ENCODE data around the gene HSH2D. TPM values are rescaled to one million over a fixed set of nuclear protein-coding genes. Genes with fewer than 3 reads are reported as not detected.
A peak's percentile ranks its signal among the peaks of the same experiment; 100 is the strongest.

The HSH2D gene
- total and polyA plus RNA-seq, 5 donors from 2014 or later: 8.8 to 45.5 (median 13.3) TPM

GRCh38 chr19:16135430-16136127 is 7.9 kb upstream of the HSH2D start:
- Mint-ChIP-seq H3K27me3 (no peaks in the 10 kb centered on the region), H3K27ac (peak overlapping the region in 2 of 3 donors; percentile 10 to 26), H3K9me3 (peaks cover 0 to 9% (median 0%) of the 10 kb centered on the region in 7 donors), H3K36me3 (peaks cover 43% of the 10 kb centered on the region), H3K4me1 (peaks cover 0 to 7% (median 4%) of the 10 kb centered on the region in 4 donors), H3K4me3 (no peak overlapping the region)
- Histone ChIP-seq H3K4me3 (ENCODE audit: low read depth, low read length) (no peak overlapping the region), H3K36me3 (ENCODE audit: control insufficient read depth, insufficient read depth, low read length) (peaks cover 38% of the 10 kb centered on the region), H3K27me3 (ENCODE audit: control insufficient read depth, insufficient read depth, low read length) (no peaks in the 10 kb centered on the region), H3K27ac (ENCODE audit: insufficient read depth, low read length, poor library complexity, severe bottlenecking) (no peak overlapping the region), H3K9me3 (ENCODE audit: control insufficient read depth in 2 of 2, low read length in 2 of 2) (no peaks in the 10 kb centered on the region), H3K4me1 (ENCODE audit: control insufficient read depth, insufficient read depth, low read length, poor library complexity, severe bottlenecking) (no peaks in the 10 kb centered on the region)
- DNase-seq: no peak
- ATAC-seq (ENCODE audit: low read depth in 2 of 2): no peak

- H3K27me3 Mint-ChIP-seq: no peaks in the 10 kb centered on the region
- peaks cover 30% of the 10 kb centered on the region for H3K36me3 ChIP-seq (ENCODE audit: control insufficient read depth, insufficient read depth, low read length)
- no peak overlapping the region for H3K27ac Mint-ChIP-seq
- no peak for DNase-seq
- H3K4me1 Mint-ChIP-seq: peaks cover 2 to 6% (median 5%) of the 10 kb centered on the region in 4 donors
- H3K9me3 Mint-ChIP-seq: peaks cover 0 to 6% (median 0%) of the 10 kb centered on the region in 7 donors
- no peaks in the 10 kb centered on the region for H3K27me3 ChIP-seq (ENCODE audit: control insufficient read depth, insufficient read depth, low read length)
- peaks cover 35% of the 10 kb centered on the region for H3K36me3 Mint-ChIP-seq
- H3K4me3 ChIP-seq (ENCODE audit: low read depth, low read length): no peak overlapping the region
- ATAC-seq (ENCODE audit: low read depth in 2 of 2): no peak
- no peaks in the 10 kb centered on the region for H3K9me3 ChIP-seq (ENCODE audit: control insufficient read depth in 2 of 2, low read length in 2 of 2)
- no peaks in the 10 kb centered on the region for H3K4me1 ChIP-seq (ENCODE audit: control insufficient read depth, insufficient read depth, low read length, poor library complexity, severe bottlenecking)
- H3K27ac ChIP-seq (ENCODE audit: insufficient read depth, low read length, poor library complexity, severe bottlenecking): no peak overlapping the region
- no peak overlapping the region for H3K4me3 Mint-ChIP-seq
Measured at GRCh38 chr19:16136185-16136999, 7.1 kb upstream of the HSH2D start.

- H3K4me3 Mint-ChIP-seq: no peak overlapping the region
Measured at GRCh38 chr19:16139752-16140151, 3.7 kb upstream of the HSH2D start.

GRCh38 chr19:16141043-16141442 is 2.4 kb upstream of the HSH2D start:
- Mint-ChIP-seq H3K4me1 (peaks cover 10 to 30% (median 20%) of the 10 kb centered on the region in 4 donors), H3K4me3 (peak overlapping the region in 2 of 4 donors; percentile 48 to 85), H3K9me3 (peaks cover 0 to 1% (median 0%) of the 10 kb centered on the region in 7 donors), H3K36me3 (no peaks in the 10 kb centered on the region), H3K27me3 (no peaks in the 10 kb centered on the region), H3K27ac (peak overlapping the region in 2 of 3 donors; percentile 69 to 75)
- Histone ChIP-seq H3K36me3 (ENCODE audit: control insufficient read depth, insufficient read depth, low read length) (peaks cover 1% of the 10 kb centered on the region), H3K27me3 (ENCODE audit: control insufficient read depth, insufficient read depth, low read length) (no peaks in the 10 kb centered on the region), H3K27ac (ENCODE audit: insufficient read depth, low read length, poor library complexity, severe bottlenecking) (no peak overlapping the region), H3K4me1 (ENCODE audit: control insufficient read depth, insufficient read depth, low read length, poor library complexity, severe bottlenecking) (peaks cover 32% of the 10 kb centered on the region), H3K9me3 (ENCODE audit: control insufficient read depth in 2 of 2, low read length in 2 of 2) (no peaks in the 10 kb centered on the region), H3K4me3 (ENCODE audit: low read depth, low read length) (no peak overlapping the region)
- no peak for DNase-seq
- no peak for ATAC-seq (ENCODE audit: low read depth in 2 of 2)

More at GRCh38 chr19:16139752-16140151, 3.7 kb upstream of the HSH2D start:
- peaks cover 19% of the 10 kb centered on the region for H3K4me1 ChIP-seq (ENCODE audit: control insufficient read depth, insufficient read depth, low read length, poor library complexity, severe bottlenecking)
- H3K36me3 Mint-ChIP-seq: peaks cover 4% of the 10 kb centered on the region
- H3K9me3 ChIP-seq (ENCODE audit: control insufficient read depth in 2 of 2, low read length in 2 of 2): no peaks in the 10 kb centered on the region
- ATAC-seq (ENCODE audit: low read depth in 2 of 2) (no peak), DNase-seq (no peak)
- no peak overlapping the region for H3K4me3 ChIP-seq (ENCODE audit: low read depth, low read length)
- H3K4me1 Mint-ChIP-seq: peaks cover 10 to 22% (median 16%) of the 10 kb centered on the region in 4 donors
- peaks cover 0 to 1% (median 0%) of the 10 kb centered on the region in 7 donors for H3K9me3 Mint-ChIP-seq
- H3K27ac ChIP-seq (ENCODE audit: insufficient read depth, low read length, poor library complexity, severe bottlenecking): no peak overlapping the region
- H3K27me3 ChIP-seq (ENCODE audit: control insufficient read depth, insufficient read depth, low read length): no peaks in the 10 kb centered on the region
- no peaks in the 10 kb centered on the region for H3K36me3 ChIP-seq (ENCODE audit: control insufficient read depth, insufficient read depth, low read length)
- H3K27me3 Mint-ChIP-seq: no peaks in the 10 kb centered on the region
- H3K27ac Mint-ChIP-seq: peak overlapping the region in 1 of 3 donors; percentile 85

GRCh38 chr19:16142032-16142580 is 1.4 kb upstream of the HSH2D start:
- peaks cover 4 to 36% (median 23%) of the 10 kb centered on the region in 4 donors for H3K4me1 Mint-ChIP-seq

GRCh38 chr19:16144216-16144581 is 714 bp downstream of the HSH2D start:
- Histone ChIP-seq H3K36me3 (ENCODE audit: control insufficient read depth, insufficient read depth, low read length) (peaks cover 14% of the 10 kb centered on the region), H3K27ac (ENCODE audit: insufficient read depth, low read length, poor library complexity, severe bottlenecking) (peak overlapping the region; percentile 80), H3K4me3 (ENCODE audit: low read depth, low read length) (peak overlapping the region; percentile 89), H3K27me3 (ENCODE audit: control insufficient read depth, insufficient read depth, low read length) (no peaks in the 10 kb centered on the region), H3K4me1 (ENCODE audit: control insufficient read depth, insufficient read depth, low read length, poor library complexity, severe bottlenecking) (peaks cover 42% of the 10 kb centered on the region), H3K9me3 (ENCODE audit: control insufficient read depth in 2 of 2, low read length in 2 of 2) (no peaks in the 10 kb centered on the region)
- peak overlapping the region; percentile 82 to 100 (median 94) for H3K4me3 Mint-ChIP-seq
- peaks cover 4 to 39% (median 24%) of the 10 kb centered on the region in 4 donors for H3K4me1 Mint-ChIP-seq
- peak overlapping the region; percentile 99 for H3K27ac Mint-ChIP-seq
- peaks cover 4% of the 10 kb centered on the region for H3K36me3 Mint-ChIP-seq
- DNase-seq (no peak), ATAC-seq (ENCODE audit: low read depth in 2 of 2) (no peak)
- H3K27me3 Mint-ChIP-seq: no peaks in the 10 kb centered on the region
- H3K9me3 Mint-ChIP-seq: peaks cover 0 to 1% (median 0%) of the 10 kb centered on the region in 7 donors

More at GRCh38 chr19:16142032-16142580, 1.4 kb upstream of the HSH2D start:
- Mint-ChIP-seq H3K27ac (peak overlapping the region in 1 of 3 donors; percentile 14), H3K27me3 (no peaks in the 10 kb centered on the region), H3K4me3 (peak overlapping the region in 2 of 4 donors; percentile 10 to 41), H3K9me3 (peaks cover 0 to 1% (median 0%) of the 10 kb centered on the region in 7 donors), H3K36me3 (no peaks in the 10 kb centered on the region)
- Histone ChIP-seq H3K36me3 (ENCODE audit: control insufficient read depth, insufficient read depth, low read length) (peaks cover 5% of the 10 kb centered on the region), H3K4me1 (ENCODE audit: control insufficient read depth, insufficient read depth, low read length, poor library complexity, severe bottlenecking) (peaks cover 41% of the 10 kb centered on the region), H3K27ac (ENCODE audit: insufficient read depth, low read length, poor library complexity, severe bottlenecking) (no peak overlapping the region), H3K27me3 (ENCODE audit: control insufficient read depth, insufficient read depth, low read length) (no peaks in the 10 kb centered on the region), H3K9me3 (ENCODE audit: control insufficient read depth in 2 of 2, low read length in 2 of 2) (no peaks in the 10 kb centered on the region), H3K4me3 (ENCODE audit: low read depth, low read length) (no peak overlapping the region)
- no peak for ATAC-seq (ENCODE audit: low read depth in 2 of 2)
- DNase-seq: no peak

- Mint-ChIP-seq H3K36me3 (peaks cover 4% of the 10 kb centered on the region), H3K4me3 (peak overlapping the region in 2 of 4 donors; percentile 48 to 51), H3K27ac (peak overlapping the region in 2 of 3 donors; percentile 5 to 41), H3K4me1 (peaks cover 4 to 38% (median 22%) of the 10 kb centered on the region in 4 donors), H3K27me3 (no peaks in the 10 kb centered on the region), H3K9me3 (peaks cover 0 to 1% (median 0%) of the 10 kb centered on the region in 7 donors)
- Histone ChIP-seq H3K4me1 (ENCODE audit: control insufficient read depth, insufficient read depth, low read length, poor library complexity, severe bottlenecking) (peaks cover 42% of the 10 kb centered on the region), H3K36me3 (ENCODE audit: control insufficient read depth, insufficient read depth, low read length) (peaks cover 29% of the 10 kb centered on the region), H3K9me3 (ENCODE audit: control insufficient read depth in 2 of 2, low read length in 2 of 2) (no peaks in the 10 kb centered on the region), H3K4me3 (ENCODE audit: low read depth, low read length) (no peak overlapping the region), H3K27ac (ENCODE audit: insufficient read depth, low read length, poor library complexity, severe bottlenecking) (no peak overlapping the region), H3K27me3 (ENCODE audit: control insufficient read depth, insufficient read depth, low read length) (no peaks in the 10 kb centered on the region)
- DNase-seq (no peak), ATAC-seq (ENCODE audit: low read depth in 2 of 2) (no peak)
Measured at GRCh38 chr19:16146112-16146511, 2.6 kb downstream of the HSH2D start.

Data from CD4-positive, CD25-positive, alpha-beta regulatory T cell (primary cell).